HPDE6-E6E7 (cell line): Measurements from ENCODE around the gene IL6R.
"Not testable (repeated sequence)": the region's sequence is repeated elsewhere in the genome, so short reads cannot be mapped to it uniquely, and the experiment has no call there.

Source experiments
- DNase-seq: peaks from one replicate; pipeline ENCODE4 v3.0.0; 2011; ENCODE audit warnings: missing footprints; ENCODE audit errors: extremely low spot score

Gene IL6R

GRCh38 chr1:154406886-154407197, 1.7 kb downstream of the IL6R start:
- DNase-seq: no peak

- no peak for DNase-seq
Observed at GRCh38 chr1:154407198-154408091, 2.3 kb downstream of the IL6R start.

- no peak for DNase-seq
Observed at GRCh38 chr1:154408174-154408777, 3.1 kb downstream of the IL6R start.

GRCh38 chr1:154410185-154410827, 5.2 kb downstream of the IL6R start:
- DNase-seq: no peak

- no peak for DNase-seq
Observed at GRCh38 chr1:154411525-154411924, 6.4 kb downstream of the IL6R start.

DNA sequence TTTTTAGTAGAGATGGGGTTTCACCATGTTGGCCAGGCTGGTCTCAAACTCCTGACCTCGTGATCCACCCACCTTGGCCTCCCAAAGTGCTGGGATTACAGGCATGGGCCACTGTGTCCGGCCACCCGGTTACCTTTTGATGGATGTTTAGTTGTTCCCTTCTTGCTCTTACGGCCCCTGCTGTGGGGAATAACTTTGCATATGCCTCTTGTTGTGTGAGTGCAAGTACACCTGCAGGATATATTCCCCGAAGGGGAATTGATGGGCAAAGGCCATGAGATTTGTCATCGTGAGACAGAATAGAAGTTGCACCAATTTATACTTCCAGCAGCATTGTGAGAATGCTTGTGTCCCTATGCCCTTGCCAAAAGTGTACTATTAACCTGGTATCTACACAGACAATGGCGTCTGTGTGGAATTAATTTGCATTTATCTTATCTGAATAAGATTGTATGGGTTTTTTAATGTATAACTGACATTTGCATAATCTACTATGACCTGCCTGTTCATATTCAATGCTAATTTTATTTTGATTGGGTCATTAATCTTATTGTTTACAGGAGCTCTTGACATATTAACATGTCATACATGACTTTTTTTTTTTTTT, 8.1 kb downstream of the IL6R start:
- no peak for DNase-seq

- no peak for DNase-seq
Observed at GRCh38 chr1:154414606-154415005, 9.5 kb downstream of the IL6R start.

DNA sequence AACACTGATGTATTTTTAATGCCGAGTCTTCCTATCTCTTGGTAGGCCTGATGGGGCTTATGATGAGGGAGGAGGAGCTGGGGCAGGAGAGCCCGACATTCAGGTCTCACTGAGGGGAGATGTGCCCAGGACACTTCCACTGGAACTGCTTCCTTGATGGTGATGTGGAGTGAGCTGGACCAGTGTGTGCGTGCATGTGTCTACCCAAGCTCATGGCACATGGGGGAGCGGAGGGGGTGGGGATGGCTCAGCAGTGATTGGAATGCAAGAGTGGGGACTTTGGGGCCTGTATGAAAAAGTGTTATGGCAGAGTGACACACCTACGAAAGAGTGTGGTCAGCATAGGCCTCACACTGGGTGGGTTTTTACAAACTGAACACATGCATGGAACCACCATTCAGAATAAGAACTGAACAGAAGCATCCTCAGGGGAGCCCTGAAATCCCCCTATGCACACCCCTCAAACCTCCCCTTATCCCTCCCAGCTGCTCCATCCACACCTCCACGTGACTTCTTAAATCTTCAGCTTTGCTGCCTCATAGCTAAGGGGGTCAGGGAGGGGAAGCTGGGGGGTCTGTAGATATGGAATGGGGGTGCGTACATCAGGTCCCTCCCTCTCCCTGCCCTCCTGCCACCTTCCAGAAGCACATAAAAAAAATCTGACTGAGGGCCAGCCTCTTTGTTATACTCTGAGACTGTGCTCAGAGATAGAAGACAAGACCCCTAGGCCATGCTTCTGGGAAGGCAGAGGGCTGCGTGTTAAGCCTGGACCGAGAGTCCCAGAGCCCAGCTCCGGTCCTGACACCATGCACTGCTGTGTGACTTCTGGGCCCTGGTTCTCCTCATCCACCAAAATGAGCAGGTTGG, 11.6 kb downstream of the IL6R start:
- DNase-seq: no peak

DNA sequence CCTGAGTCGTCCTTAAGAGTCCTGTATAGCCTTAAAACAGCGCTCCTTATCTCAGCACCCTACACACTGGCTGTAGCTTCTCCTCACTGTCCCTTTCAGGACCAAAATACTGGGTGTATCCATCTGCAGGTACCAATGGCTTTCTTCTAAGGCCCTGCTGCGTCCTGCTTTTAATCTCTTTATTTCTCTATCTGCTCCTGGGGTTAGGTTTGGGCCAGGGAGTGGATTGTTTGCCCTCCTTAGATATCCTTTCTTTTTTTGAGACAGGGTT, 12.1 kb downstream of the IL6R start:
- DNase-seq: no peak

- DNase-seq: peak; percentile 97
Observed at GRCh38 chr1:154418062-154418921, 13.1 kb downstream of the IL6R start.

GRCh38 chr1:154418923-154419619, 13.9 kb downstream of the IL6R start:
- no peak for DNase-seq

DNA sequence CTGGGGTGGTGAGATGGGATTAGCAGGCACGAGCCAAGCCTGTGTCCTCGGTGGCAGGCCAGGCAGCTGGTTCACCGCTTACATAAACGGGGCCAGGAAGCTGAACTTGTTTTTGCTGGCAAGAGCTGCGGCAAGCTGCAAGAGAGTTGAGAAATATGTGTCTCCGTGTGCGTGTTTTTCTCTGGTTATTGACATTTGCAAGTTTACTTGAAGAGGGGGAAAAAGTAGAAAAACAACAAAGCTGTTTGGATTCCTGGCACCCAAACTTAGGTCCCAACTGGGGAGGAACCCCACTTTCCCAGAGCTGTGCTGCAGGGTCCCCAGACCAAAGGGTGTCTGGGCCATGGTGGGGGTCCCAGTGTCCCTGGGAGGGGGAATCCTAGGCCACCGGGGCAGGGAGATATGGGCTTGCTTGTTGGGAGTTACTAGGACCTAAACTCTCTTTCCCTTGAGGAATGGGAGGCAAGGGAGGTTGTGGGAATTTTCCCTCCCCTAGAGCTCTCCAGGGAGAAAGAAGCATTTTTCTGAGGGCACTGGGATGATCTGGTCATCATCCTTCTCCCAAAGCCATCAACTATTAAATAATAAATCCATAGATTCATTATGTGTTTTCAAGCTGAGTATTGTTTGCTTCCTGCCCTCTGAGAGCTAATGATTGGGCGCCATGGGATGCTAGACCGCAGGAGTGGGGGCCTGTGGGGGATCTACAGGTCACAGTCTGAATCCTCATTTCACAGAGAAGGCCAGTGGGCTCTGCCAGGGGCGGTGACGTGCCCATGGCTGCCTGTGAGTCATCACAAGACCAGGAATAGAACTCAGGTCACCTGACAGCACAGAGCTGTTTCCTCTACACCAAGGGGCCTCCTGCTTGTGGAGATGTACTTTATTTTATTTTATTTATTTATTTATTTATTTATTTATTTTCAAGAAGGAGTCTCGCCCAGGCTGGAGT, 14.8 kb downstream of the IL6R start:
- no peak for DNase-seq

DNA sequence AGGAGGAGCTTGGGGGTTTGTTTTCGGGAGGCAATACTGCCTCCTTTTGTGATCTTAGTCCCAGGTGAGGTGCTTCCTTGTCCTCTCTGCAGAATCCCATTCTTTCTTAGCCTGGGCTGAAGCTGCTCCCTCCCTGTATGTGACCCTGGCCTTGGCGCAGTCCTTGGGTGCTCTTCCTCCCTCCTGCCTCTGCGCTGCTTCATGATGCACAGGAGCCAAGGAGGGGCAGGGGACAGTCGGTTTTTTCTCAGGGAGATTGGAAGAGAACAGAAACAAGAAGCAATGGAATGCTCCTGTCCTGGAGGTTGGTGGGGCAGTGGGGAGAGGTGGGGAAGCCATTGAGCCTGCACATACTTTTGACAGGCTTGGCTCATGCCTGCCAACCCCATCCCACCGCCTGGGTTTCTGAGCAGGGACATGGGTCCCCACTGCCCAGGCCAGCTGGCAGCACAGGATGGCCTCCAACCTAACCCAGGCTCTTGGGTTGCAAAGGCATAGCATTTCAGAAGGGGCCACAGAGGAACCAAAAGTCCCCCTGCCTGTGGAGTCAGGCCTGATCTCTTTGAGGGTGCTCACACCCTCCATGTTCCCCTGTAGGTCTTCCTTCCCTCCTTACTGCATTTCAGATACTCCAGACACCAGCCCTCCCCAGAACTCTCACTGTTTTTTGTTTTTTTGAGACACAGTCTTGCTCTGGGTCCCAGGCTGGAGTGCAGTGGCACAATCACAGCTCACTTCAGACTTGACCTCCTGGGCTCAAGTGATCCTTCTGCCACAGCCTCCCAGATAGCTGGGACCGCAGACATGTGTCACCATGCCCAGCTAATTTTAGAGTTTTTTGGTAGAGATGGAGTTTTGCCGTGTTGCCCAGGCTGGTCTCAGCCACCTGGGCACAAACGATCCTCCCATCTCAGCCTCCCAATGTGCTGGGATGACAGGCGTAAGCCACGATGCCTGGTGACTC, 16.1 kb downstream of the IL6R start:
- DNase-seq: no peak

- DNase-seq: not testable (repeated sequence)
Observed at GRCh38 chr1:154422049-154422448, 16.9 kb downstream of the IL6R start.

DNA sequence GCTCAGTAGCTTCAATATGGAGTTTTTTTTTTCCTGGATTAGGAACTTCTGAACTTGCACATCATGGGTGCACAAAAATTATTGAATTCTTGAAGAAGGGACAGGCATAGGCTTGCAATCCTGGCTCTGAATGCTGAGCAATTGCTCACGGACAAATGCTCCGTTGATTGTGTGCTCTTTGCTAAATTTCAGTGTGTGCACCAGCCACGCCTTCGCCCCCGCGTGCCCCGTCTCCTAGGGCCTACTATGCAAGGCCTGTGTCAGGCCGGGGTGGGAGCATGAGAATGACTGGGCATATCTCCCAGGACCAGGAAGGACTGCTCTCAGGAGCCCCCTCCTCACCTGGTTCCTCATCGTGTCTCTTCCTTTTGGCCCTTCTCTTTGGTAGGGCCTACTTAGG, 17.4 kb downstream of the IL6R start:
- DNase-seq: no peak

DNA sequence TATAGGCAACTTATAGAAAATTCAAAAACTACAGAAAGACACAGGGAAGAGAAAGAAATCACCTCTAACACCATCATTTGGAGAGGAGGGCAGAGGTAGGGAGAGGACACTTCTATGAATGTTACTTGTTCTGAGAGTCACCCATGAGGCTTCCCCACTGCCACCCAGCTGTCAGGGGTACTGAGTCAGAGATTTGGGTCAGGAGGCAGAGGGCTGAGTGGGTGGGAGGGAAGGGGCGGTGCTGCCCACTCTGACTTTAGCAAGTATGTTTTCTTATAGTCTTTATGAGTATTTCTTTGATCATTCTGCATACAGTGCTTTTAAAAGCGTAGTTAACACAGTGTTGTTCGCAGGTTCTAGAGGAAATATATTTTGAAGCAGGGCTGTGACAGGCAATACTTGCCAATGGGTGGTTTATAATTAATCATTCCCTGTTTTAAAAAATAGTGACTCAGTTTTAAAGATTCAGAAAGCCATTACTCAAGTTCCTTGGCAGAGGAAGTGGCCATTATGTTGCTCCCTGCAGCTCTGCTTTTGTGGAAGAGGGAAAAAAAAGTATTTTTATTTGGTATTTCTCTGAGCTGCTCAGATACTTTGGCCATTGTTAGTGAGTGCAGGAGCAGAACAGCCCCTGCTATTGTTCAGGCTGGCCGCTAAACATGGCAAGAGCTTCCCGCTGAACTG, 18.3 kb downstream of the IL6R start:
- no peak for DNase-seq

DNA sequence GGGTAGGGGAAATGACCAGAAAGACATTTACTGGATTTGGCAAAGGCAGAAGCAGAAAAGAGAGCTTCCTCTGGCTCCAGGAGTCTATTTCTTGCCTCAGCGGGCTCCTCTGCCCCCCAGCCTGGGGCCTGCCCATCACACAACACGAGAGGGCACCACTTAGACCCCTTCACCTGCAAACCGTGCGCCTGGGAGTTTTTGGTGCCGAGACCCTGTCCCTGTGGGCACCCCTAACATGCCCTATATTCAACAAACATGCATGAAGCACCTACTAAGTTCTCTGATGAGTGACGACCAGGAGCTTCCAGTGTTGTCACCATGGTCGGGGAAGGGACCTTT, 18.8 kb downstream of the IL6R start:
- no peak for DNase-seq

DNA sequence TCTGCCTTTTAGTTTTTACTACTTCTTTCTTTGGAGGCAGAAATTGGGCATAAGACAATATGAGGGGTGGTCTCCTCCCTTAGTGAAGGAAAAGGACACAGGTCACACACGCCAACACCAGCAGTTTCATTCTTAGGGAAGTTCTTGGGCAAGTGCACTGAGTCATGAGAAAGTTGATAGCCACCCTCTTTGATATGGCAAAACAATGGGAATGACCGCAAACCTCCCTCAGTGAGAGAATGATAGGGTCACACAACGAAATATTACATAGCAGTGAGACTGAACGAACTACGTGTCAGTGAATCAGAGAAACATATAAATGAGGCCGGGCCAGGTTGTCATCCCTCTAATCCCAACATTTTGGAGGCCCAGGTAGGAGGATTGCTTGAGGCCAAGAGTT, 20.0 kb downstream of the IL6R start:
- DNase-seq: no peak
